Measurements from ENCODE around the gene POFUT1. TPM values are rescaled to one million over a fixed set of nuclear protein-coding genes. Genes with fewer than 3 reads are reported as not detected.
"Not testable (repeated sequence)": the region's sequence is repeated elsewhere in the genome, so short reads cannot be mapped to it uniquely, and the experiment has no call there.

The POFUT1 gene
- 42.3 TPM for polyA plus RNA-seq (ENCODE audit: insufficient read length)
- long read RNA-seq, donor 1, full-length matches to known transcripts: 18 of 18 reads
- long read RNA-seq, donor 1, partial matches to known transcripts: 0 of 18 reads
- long read RNA-seq, donor 1, other reads (novel, unspliced or antisense): 0 of 18 reads
- long read RNA-seq, donor 2, full-length matches to known transcripts: 10 of 10 reads
- long read RNA-seq, donor 2, partial matches to known transcripts: 0 of 10 reads
- long read RNA-seq, donor 2, other reads (novel, unspliced or antisense): 0 of 10 reads
- long read RNA-seq, donor 3, full-length matches to known transcripts: 14 of 14 reads
- long read RNA-seq, donor 3, partial matches to known transcripts: 0 of 14 reads
- long read RNA-seq, donor 3, other reads (novel, unspliced or antisense): 0 of 14 reads
- long read RNA-seq, donor 4, full-length matches to known transcripts: 1 of 1 reads
- long read RNA-seq, donor 4, partial matches to known transcripts: 0 of 1 reads
- long read RNA-seq, donor 4, other reads (novel, unspliced or antisense): 0 of 1 reads
- long read RNA-seq, donor 5, full-length matches to known transcripts: 21 of 21 reads
- long read RNA-seq, donor 5, partial matches to known transcripts: 0 of 21 reads
- long read RNA-seq, donor 5, other reads (novel, unspliced or antisense): 0 of 21 reads
- long read RNA-seq, donor 6, full-length matches to known transcripts: 15 of 30 reads
- long read RNA-seq, donor 6, partial matches to known transcripts: 15 of 30 reads
- long read RNA-seq, donor 6, other reads (novel, unspliced or antisense): 0 of 30 reads
- long read RNA-seq, donor 7, full-length matches to known transcripts: 16 of 16 reads
- long read RNA-seq, donor 7, partial matches to known transcripts: 0 of 16 reads
- long read RNA-seq, donor 7, other reads (novel, unspliced or antisense): 0 of 16 reads
- long read RNA-seq, donor 8, full-length matches to known transcripts: 5 of 5 reads
- long read RNA-seq, donor 8, partial matches to known transcripts: 0 of 5 reads
- long read RNA-seq, donor 8, other reads (novel, unspliced or antisense): 0 of 5 reads

DNA sequence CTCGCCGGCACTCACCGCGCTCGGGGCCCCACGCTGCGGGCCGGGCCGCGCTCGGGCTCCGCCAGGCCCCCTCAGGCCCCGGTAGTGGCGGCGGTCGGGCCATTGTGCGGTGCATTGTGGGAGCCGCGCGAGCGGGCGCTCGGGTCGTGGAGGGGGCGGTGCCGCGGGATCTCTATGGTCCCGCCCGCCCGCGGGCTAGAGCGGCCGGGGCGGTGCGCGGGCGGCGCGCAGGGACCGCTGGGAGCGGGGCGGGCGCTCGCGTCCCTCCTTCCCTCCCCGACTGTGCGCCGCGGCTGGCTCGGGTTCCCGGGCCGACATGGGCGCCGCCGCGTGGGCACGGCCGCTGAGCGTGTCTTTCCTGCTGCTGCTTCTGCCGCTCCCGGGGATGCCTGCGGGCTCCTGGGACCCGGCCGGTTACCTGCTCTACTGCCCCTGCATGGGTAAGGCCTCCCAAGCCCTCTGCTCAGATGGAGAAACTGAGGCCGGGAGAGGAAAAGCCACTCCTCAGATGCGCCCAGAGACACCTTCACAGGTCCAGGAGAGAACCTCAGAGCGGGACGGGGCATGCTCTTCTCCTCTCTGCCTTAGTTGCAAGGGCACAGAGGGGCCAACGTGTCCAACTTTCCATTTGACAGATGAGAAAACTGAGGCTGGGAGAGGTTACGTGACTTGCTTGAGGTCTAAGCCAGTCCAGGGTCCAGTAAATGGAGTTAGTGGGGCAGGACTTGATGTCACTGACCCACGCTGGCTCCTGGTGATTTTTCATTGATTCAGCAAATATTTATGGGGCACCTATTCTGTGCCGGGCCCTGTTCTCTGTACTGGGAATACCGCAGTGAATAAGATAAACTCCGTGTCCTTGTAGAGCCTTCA, at the start of gene POFUT1, which contains the start of gene PLAGL2:
POFUT1 (plus strand) TSS at position 255 of the 873 bp plus-strand sequence; CDS start at position 317, 62 bp downstream.
PLAGL2 (minus strand) TSS at position 118 of the 873 bp plus-strand sequence. CDS start 5,565 bp downstream, outside the sequence.
- peak; percentile 90 for DNase-seq

DNA sequence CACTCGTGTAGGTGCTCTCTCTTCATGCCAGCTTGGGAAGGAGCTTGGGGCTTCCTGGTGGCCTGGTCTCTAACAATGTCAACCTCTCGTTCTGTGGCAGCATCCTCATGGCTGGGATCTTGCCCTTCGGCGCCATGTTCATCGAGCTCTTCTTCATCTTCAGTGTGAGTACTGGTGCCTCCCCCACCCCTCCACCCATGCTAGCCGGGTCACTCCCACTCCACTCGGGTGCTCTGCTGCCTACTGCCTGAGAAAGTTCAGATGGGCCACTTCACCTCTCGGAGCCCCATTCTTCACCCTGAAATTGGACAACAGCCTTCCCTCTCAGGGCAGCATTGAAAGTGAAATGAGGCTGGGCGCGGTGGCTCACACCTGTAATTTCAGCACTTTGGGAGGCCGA, 49.3 kb upstream of the POFUT1 start:
- no peak for DNase-seq

DNA sequence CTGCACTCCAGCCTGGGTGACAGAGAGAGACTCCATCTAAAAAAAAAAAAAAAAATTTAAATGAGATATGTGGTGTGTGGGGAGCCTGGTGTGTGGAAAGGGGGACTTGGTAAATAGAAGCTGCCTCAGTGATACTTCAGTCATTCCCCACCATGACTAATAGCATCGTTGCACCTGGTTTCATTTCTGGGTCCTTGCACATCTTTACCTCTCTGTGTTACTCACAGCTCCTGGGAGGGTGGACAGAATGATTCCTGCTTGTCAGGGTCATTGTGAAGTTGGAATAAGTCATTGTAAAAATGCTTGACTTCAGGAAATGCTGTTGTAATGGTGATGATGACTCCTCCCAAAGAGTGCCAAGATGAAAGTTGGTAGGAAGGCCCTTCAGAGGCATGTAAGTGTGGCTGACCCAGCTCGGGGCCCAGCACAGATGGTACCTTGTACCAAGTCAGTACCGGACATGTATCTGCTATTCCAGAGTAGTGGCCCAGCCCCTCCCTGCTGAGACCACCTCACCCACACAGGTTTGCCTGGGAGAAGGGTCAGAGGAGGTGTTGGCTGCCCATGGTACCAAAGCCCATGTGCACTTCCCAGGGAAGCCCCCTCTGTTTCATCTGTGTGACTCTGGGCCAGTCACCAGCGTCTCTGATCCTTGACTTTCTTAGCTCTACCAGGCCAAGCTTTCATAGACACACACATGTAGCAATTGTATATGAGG, 48.6 kb upstream of the POFUT1 start:
- DNase-seq: no peak

DNA sequence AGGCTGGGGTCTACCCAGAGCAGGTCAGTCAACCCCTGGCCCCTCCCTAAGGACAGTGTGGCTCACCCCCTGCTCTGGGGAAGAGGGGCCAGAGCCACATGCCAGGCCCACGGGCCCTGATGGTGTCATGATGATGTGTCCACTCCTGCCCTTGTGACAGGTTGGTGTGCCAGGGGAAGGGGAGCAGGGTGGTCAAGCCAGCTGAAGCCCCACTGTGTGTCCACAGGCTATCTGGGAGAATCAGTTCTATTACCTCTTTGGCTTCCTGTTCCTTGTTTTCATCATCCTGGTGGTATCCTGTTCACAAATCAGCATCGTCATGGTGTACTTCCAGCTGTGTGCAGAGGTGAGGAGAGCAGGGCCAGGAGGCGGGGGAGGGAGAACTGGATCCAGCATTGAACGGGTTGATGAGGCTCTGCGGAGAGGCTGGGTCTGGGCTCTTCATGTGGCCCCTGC, 47.9 kb upstream of the POFUT1 start:
- DNase-seq: no peak

DNA sequence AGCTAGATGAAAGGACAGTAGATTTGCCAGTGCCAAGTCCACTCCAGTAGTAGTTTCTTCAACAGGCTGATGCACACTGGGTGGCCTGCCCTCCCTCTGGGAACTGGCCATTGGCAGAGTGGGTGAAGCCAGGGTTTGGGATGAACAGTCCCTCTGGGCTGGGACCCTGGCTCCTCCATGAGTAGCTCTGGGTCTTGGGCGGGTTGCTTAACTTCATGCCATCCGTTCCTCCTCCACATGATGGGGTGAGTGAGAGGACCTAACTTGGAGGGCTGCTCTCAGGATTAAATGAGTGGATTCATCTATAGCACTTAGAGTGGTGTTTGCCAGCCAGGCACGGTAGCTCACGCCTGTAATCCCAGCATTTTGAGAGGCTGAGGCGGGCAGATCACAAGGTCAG, 47.3 kb upstream of the POFUT1 start:
- no peak for DNase-seq

DNA sequence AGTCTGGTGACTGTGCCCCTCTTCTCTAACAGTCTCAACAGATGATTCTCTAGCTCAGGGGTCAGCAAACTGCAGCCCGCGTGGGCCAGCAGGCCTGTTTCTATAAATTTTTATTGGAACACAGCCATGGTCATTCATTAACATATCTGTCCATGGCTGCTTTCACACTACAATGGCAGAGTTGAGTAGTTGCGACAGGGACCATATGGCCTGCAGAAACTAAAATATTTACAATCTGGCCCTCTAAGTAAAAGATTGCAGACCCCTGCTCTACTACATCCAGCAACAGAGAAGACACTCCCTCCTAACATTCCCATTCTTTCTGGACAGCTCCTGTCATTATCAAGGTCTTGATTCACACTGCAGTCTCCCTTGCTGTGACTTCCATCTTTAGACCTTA, 45.3 kb upstream of the POFUT1 start:
- DNase-seq: no peak

DNA sequence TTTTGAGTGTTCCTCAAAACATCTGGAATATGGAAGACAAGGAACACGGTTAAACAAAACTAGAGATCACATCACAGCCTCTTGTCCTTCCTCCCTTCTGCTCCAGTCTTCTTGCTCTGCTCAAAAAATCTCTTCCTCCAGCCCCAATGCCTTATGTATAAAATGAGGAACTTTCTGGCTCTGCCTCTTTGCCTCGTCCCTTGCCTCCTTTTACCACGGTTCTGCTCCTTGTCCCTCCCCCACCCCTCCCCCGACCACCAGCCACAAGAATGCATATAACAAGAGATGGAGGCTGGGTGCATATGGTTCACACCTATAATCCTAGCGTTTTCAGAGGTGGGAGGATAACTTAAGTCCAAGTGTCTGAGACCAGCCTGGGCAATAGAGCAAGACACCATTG, 43.7 kb upstream of the POFUT1 start:
- DNase-seq: no peak

DNA sequence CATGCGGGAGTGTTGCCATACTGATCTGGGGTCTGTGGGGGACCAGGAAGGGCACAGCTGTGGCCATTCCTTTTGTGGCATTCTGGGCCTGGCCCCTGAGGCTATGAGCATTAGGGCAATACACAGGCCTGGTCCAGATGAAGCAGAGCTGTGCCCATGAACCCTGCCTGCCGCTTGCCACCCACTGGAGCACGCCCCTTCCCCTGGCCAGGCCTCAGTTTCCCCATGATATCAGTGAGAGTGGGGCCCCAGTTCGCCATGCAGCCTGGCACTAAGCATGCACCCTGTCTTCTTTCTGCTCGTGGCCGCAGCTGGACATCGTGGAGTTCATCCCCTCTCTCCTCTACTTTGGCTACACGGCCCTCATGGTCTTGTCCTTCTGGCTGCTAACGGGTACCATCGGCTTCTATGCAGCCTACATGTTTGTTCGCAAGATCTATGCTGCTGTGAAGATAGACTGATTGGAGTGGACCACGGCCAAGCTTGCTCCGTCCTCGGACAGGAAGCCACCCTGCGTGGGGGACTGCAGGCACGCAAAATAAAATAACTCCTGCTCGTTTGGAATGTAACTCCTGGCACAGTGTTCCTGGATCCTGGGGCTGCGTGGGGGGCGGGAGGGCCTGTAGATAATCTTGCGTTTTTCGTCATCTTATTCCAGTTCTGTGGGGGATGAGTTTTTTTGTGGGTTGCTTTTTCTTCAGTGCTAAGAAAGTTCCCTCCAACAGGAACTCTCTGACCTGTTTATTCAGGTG, 42.5 kb upstream of the POFUT1 start:
- DNase-seq: no peak

DNA sequence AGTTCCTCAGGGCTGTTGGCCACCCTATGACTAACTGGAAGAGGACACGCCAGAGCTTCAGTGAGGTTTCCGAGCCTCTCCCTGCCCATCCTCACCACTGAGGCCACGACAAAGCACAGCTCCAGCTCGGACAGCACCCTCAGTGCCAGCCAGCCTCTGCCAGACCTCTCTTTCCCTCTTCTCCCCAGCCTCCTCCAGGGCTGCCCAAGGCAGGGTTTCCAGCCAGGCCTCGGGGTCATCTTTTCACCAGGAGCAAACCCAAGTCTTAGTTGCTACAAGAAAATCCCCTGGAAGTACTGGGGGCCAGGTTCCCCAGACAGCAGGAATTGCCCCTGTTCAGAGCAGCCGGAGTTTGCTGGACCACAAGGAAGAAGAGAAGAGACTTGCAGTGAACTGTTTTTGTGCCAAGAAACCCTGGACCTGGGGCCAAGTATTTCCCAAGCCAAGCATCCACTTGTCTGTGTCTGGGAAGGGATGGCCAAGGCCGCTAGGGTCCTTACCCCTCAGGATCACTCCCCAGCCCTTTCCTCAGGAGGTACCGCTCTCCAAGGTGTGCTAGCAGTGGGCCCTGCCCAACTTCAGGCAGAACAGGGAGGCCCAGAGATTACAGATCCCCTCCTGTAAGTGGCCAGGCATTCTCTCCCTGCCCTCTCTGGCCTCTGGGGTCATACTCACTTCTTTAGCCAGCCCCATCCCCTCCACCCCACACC, 41.7 kb upstream of the POFUT1 start:
- DNase-seq: no peak

DNA sequence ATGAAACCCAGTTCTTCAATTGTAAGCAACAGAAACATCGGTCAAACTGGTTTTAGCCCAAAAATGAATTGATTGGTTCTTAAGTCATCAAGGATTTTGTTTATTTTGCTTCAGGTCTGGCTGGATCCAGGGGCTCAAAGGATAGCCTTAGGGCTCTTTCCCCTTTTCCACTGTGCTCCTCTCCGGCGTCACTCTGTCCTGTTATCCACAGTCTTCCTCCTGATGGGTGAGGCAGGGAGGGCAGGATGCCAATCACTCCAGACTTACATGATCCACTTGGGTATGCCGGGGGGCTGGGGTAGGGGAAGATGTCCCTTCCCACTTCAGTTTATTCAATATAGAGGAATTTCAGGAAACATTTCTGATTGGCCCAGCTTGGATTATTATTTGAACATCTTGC, 40.1 kb upstream of the POFUT1 start:
- no peak for DNase-seq

DNA sequence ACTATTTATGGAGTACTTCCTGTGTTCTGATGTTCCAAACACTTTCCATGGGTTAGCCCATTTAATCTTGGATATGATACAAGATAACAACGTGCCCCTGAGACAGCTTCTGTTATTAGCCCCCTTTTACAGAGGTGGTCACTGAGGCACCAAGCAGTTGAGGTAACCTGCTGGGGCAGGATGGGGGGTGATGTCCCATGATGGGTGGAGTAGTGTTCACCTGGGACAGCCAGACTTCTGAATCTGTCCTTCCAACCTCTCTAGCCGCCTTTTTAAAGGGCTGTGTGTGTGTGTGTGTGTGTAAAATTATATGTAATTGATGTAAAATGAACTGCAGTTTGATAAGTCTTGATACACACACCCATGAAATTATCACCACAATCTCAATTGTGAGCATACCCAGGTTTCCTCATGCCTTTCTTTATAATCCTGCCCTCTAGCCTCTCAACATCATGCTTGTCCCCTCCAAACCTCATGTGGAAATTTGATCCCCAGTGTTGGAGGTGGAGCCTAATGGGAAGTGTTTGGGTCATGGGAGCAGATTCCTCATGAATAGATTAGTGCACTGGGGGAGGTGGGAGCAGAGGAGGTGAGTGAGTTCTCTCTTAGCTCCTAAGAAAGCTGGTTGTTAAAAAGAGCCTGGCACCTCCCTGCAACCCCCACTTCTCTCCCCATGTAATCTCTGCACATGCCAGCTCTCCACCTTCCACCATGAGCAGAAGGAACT, 39.3 kb upstream of the POFUT1 start:
- peak; percentile 46 for DNase-seq

DNA sequence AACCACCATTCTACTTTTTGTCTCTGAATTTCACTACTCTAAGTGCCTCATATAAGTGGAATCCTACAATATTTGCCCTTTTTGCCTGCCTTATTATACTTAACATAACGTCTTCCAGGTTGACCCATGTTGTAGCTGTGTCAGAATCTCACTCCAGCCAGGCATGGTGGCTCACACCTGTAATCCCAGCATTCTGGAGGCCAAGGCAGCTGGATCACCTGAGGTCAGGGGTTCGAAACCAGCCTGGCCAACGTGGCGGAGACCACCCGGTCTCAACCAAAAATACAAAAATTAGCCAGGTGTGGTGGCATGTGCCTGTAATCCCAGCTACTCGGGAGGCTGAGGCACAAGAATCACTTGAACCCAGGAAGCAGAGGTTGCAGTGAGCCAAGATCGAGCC, 30.0 kb upstream of the POFUT1 start:
- not testable (repeated sequence) for DNase-seq

DNA sequence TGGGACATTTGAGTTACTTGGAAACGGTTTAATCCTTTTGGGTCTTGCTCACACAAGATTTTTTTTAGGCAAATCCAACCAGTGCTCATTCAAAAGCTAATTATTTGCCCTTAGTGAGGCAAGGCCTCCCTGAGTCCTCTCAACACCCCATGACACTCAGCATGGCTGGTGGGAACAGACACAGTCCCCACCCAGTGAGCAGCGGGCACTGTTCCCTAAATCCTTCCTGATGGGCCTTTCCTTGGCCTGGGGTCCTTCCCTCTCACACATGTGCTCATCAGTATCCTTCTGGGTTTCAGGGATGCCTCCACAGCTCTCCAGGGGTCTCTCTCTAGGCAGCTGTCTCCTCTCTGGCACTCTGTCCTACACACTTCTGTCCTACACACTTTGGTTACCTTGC, 28.2 kb upstream of the POFUT1 start:
- no peak for DNase-seq

DNA sequence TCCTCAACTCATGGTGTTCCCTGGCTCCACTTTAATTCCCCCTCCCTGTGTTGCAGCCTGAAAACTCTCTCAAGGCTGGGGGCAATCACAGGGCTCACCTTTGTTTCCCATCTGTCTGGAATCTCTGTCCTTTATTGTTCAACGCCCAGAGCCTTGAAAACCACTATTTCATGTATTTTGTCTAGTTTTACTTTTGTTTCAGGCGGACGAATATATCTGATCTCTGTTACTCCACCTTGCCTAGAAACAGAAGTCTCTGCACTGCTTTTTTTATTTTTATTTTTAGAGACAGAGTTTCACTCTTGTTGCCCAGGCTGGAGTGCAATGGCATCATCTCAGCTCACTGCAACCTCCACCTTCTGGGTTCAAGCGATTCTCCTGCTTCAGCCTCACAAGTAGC, 27.7 kb upstream of the POFUT1 start:
- DNase-seq: no peak

DNA sequence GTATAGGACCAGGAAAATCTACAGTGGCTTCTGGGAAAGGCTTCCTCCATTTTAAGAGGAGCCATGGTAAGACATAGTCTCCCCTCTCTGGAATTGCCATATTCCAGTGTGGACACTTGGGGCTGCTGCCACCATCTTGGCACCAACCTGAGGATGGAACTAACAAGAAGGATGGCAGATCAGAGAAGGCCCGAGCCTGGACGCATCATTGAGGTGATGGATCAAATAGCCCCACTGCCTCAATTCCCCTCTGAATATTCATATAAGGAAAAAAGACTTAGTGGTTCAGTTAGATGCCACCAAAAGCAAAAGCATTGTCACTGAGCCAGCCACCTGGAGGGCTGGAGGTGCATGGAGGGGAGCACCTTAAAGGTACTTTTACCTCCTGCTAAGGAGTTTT, 26.1 kb upstream of the POFUT1 start:
- no peak for DNase-seq

DNA sequence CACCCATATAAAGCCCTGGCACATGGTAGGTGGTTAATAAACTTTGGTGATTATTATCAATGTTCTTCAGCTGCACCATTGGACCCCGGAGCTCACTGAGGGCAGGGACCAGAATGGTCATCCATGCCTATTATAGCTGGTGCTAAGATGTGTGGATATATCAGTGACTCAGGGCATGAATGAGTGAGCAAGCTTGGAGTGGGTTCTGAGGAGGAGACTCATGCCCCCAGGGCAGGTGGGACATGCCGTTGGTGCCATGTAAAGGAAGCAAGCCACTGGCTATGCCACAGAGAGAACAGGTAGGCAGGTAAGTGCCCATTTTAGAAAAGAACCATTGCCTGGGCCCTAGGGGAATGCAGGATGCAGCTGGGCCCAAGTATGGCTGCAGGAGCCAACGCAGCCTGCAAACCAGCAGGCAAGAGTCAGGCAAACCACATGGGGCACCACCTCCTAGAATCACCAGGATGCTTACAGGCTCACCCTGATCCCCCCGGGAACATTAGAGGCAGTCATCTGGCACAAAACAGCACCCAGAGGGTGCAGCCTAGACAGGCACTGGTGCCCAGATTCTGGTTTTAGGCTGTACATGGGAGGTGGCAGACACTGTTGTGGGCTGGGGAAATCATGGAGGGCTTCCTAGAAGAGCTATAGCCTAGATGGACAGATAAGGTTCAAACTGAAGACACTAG, 23.6 kb upstream of the POFUT1 start:
- DNase-seq: no peak

DNA sequence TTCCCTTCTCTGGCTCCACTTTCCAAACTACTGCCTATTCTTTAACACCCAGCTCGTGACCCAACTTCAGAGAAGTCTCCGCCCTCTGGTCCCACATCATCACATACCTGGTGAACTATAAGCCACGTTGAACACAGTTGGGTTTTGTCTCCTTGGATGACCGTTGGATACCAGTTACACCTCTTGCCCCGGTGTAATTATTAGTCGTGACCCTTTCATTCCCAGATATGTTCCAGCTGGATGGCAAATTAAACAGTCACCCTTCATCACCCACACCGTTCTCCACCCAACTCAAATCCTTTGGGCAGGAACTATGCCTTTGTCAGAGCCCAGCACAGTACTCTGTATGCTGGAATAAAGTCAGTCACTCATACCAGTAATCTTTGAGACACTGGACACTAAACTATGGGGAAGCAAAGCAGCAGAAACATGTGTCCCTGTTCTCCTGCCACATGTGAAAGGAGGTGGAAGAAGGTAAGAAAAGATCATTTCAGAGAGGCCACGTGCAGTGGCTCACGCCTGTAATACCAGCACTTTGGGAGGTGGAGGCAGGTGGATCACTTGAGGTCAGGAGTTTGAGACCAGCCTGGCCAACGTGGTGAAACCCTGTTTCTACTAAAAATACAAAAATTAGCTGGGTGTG, 22.6 kb upstream of the POFUT1 start:
- DNase-seq: no peak

DNA sequence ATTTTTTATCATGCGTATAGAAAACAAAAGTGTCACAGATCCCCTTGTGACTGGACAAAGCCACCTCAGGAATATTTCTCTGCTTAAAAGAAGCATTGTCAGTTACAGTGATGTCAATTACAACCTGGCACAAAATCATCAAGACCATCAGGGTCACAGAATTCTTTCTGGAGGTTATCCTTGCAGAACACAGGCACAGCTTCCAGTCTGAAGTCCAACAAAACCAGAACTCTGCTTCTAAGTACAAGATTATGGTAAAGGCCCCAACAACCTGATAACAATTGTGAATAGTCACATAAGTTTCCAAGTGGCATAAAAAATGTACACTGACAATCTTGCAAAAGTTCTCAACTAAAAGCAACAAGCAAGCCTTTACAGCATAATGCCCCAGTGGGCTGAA, 21.2 kb upstream of the POFUT1 start:
- DNase-seq: no peak

Data from left kidney (tissue), 8 donors.